Measurements from ENCODE around the gene VAT1L. TPM values are rescaled to one million over a fixed set of nuclear protein-coding genes. Genes with fewer than 3 reads are reported as not detected.

Gene VAT1L
- total and polyA plus RNA-seq, 2 donors (not counting 1 experiment from before 2014, with no cell fraction given) = not detected

DNA sequence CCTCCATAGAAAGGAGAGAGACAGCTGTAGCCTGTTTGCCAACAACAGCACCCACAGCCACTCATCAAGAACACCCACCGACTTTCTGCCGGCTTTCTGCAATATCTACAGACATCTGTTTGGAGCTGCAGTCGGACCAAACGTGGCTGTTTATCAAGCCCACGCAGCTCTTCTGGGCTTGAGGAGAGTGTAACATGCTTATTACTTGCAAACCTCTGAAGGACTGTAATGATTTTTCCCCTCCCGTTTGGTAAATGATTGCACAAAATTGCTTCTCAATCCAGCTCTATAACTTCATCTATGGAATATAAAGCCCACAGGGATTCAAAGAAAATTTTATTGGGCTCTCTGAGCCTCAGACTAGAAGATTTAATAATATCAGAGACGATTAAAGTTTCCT lies 100.5 kb downstream of the VAT1L start:
- TF ChIP-seq EZH2 (IDR thresholded peaks at IDR 0.05; ENCODE audit: borderline replicate concordance, insufficient read depth, low read depth, low read length, poor library complexity, severe bottlenecking) = no peak
- TF ChIP-seq, protein P1, sequence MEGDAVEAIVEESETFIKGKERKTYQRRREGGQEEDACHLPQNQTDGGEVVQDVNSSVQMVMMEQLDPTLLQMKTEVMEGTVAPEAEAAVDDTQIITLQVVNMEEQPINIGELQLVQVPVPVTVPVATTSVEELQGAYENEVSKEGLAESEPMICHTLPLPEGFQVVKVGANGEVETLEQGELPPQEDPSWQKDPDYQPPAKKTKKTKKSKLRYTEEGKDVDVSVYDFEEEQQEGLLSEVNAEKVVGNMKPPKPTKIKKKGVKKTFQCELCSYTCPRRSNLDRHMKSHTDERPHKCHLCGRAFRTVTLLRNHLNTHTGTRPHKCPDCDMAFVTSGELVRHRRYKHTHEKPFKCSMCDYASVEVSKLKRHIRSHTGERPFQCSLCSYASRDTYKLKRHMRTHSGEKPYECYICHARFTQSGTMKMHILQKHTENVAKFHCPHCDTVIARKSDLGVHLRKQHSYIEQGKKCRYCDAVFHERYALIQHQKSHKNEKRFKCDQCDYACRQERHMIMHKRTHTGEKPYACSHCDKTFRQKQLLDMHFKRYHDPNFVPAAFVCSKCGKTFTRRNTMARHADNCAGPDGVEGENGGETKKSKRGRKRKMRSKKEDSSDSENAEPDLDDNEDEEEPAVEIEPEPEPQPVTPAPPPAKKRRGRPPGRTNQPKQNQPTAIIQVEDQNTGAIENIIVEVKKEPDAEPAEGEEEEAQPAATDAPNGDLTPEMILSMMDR (IDR thresholded peaks at IDR 0.05) = no peak
- Histone ChIP-seq H4K20me1 (ENCODE audit: control insufficient read depth, insufficient read depth, low read length, poor library complexity, severe bottlenecking) (no peaks in the 10 kb centered on the region), H3K9me3 (ENCODE audit: control extremely low read depth in 1 of 3, control insufficient read depth in 2 of 3, insufficient read depth in 1 of 3, low read length in 2 of 3) (no peaks in the 10 kb centered on the region), H3K27me3 (replicated peaks in 1 of 4; ENCODE audit: control extremely low read depth in 1 of 4, control insufficient read depth in 3 of 4, insufficient read depth in 4 of 4, low read length in 3 of 4) (no peaks in the 10 kb centered on the region), H3K4me3 (ENCODE audit: control extremely low read depth in 1 of 5, extremely low read depth in 1 of 5, insufficient read depth in 1 of 5, low read depth in 2 of 5, low read length in 4 of 5) (no peak overlapping the region), H3K4me2 (replicated peaks; ENCODE audit: low read depth, low read length, poor library complexity, severe bottlenecking) (no peak overlapping the region), H2AFZ (ENCODE audit: insufficient read depth, low read depth, low read length, poor library complexity, severe bottlenecking) (no peak overlapping the region), H3K27ac (ENCODE audit: low read length in 2 of 2) (no peak overlapping the region), H3K4me1 (ENCODE audit: control insufficient read depth in 2 of 2, insufficient read depth in 2 of 2, low read length in 2 of 2) (no peaks in the 10 kb centered on the region), H3K36me3 (replicated peaks in 1 of 2; ENCODE audit: control extremely low read depth in 1 of 2, control insufficient read depth in 1 of 2, extremely low read depth in 1 of 2, insufficient read depth in 2 of 2, low read length in 1 of 2) (no peaks in the 10 kb centered on the region), H3K9ac (ENCODE audit: low read length) (no peak overlapping the region), H3K79me2 (ENCODE audit: control insufficient read depth, insufficient read depth, low read length) (no peaks in the 10 kb centered on the region)
- H3K9me3 Mint-ChIP-seq (ENCODE audit: insufficient read depth) = no peaks in the 10 kb centered on the region
- no peak overlapping the region for H3K4me3 Mint-ChIP-seq
- no peak overlapping the region for H3K27ac Mint-ChIP-seq
- peaks cover 4% of the 10 kb centered on the region for H3K27me3 Mint-ChIP-seq
- 93% methylated on average over 5 of the region's 7 CpGs for WGBS (ENCODE audit: insufficient coverage)
- ChIA-PET CTCF (no interaction called here), POLR2A (no interaction called here)
- intact Hi-C loops (cut with micrococcal nuclease) = no loop called here
- ATAC-seq (ENCODE audit: low read depth) (no peak), DNase-seq (no peak)
- no peaks in the 10 kb centered on the region for H3K4me1 Mint-ChIP-seq

DNA sequence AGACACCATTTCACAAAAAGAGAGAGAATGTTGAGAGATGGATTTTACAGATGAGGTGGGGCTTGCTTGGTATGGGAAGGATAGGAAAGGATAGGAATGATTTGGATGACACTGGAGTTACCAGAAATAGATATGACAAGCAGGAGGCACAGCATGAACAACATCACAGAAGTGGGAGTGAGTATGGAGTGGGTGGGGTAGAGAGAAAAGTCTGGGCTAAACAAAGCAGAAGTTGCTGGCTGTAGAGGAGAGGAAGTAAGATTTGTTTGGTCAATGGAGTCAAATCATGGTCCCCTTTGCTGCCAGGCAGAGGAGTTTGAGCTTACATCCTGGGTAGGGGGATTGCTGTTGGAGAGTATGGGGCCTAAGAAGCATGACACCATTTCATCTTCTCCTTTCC lies 101.7 kb downstream of the VAT1L start:
- TF ChIP-seq, protein P1 (IDR thresholded peaks at IDR 0.05) = no peak
- no peak for TF ChIP-seq EZH2 (IDR thresholded peaks at IDR 0.05; ENCODE audit: borderline replicate concordance, insufficient read depth, low read depth, low read length, poor library complexity, severe bottlenecking)
- H3K79me2 ChIP-seq (ENCODE audit: control insufficient read depth, insufficient read depth, low read length) = no peaks in the 10 kb centered on the region
- no peak overlapping the region for H3K27ac ChIP-seq (ENCODE audit: low read length in 2 of 2)
- peaks cover 4% of the 10 kb centered on the region for H3K27me3 Mint-ChIP-seq
- CTCF ChIA-PET = no interaction called here
- DNase-seq = no peak
- H2AFZ ChIP-seq (ENCODE audit: insufficient read depth, low read depth, low read length, poor library complexity, severe bottlenecking) = no peak overlapping the region
- H4K20me1 ChIP-seq (ENCODE audit: control insufficient read depth, insufficient read depth, low read length, poor library complexity, severe bottlenecking) = no peaks in the 10 kb centered on the region
- no peak overlapping the region for H3K4me3 ChIP-seq (ENCODE audit: control extremely low read depth in 1 of 5, extremely low read depth in 1 of 5, insufficient read depth in 1 of 5, low read depth in 2 of 5, low read length in 4 of 5)
- H3K27ac Mint-ChIP-seq = no peak overlapping the region
- POLR2A ChIA-PET = no interaction called here
- no peak overlapping the region for H3K4me3 Mint-ChIP-seq
- no peak overlapping the region for H3K4me2 ChIP-seq (replicated peaks; ENCODE audit: low read depth, low read length, poor library complexity, severe bottlenecking)
- intact Hi-C loops (cut with micrococcal nuclease) = no loop called here
- H3K4me1 Mint-ChIP-seq = no peaks in the 10 kb centered on the region
- H3K36me3 ChIP-seq (replicated peaks in 1 of 2; ENCODE audit: control extremely low read depth in 1 of 2, control insufficient read depth in 1 of 2, extremely low read depth in 1 of 2, insufficient read depth in 2 of 2, low read length in 1 of 2) = no peaks in the 10 kb centered on the region
- no peak for ATAC-seq (ENCODE audit: low read depth)
- H3K9ac ChIP-seq (ENCODE audit: low read length) = no peak overlapping the region
- H3K9me3 ChIP-seq (ENCODE audit: control extremely low read depth in 1 of 3, control insufficient read depth in 2 of 3, insufficient read depth in 1 of 3, low read length in 2 of 3) = peaks cover 0 to 2% (median 0%) of the 10 kb centered on the region in 3 donors
- no peaks in the 10 kb centered on the region for H3K4me1 ChIP-seq (ENCODE audit: control insufficient read depth in 2 of 2, insufficient read depth in 2 of 2, low read length in 2 of 2)
- H3K27me3 ChIP-seq (replicated peaks in 1 of 4; ENCODE audit: control extremely low read depth in 1 of 4, control insufficient read depth in 3 of 4, insufficient read depth in 4 of 4, low read length in 3 of 4) = no peaks in the 10 kb centered on the region
- no peaks in the 10 kb centered on the region for H3K9me3 Mint-ChIP-seq (ENCODE audit: insufficient read depth)

Data from B cell (primary cell).